HEK293T (cell line): ENCODE measurements around the gene DDX19B.

Source experiments
- BHLHE40 ChIP-seq: fragments of 450-650 bp; IDR thresholded peaks from 2 replicates; pipeline ENCODE4 v1.6.1; 2016; ENCODE audit warnings: mild to moderate bottlenecking, moderate library complexity, borderline replicate concordance
- ELF4 ChIP-seq: fragments of 450-650 bp; IDR thresholded peaks from 2 replicates; pipeline ENCODE4 v1.6.1; 2017; ENCODE audit warnings: antibody characterized with exemption
- FOXK2 ChIP-seq: fragments of 450-650 bp; IDR thresholded peaks from 2 replicates; pipeline ENCODE4 v1.6.1; 2016; ENCODE audit warnings: mild to moderate bottlenecking
- NFRKB ChIP-seq: fragments of 450-650 bp; IDR thresholded peaks from 2 replicates; pipeline ENCODE4 v1.6.1; 2016; ENCODE audit warnings: mild to moderate bottlenecking, moderate library complexity
- SP1 ChIP-seq: fragments of 450-650 bp; IDR thresholded peaks from 2 replicates; pipeline ENCODE4 v1.6.1; 2017
- SUZ12 ChIP-seq: fragments of 450-650 bp; IDR thresholded peaks from 2 replicates; pipeline ENCODE4 v1.6.1; 2016; ENCODE audit warnings: mild to moderate bottlenecking

- TF ChIP-seq FOXK2 (no peak), SUZ12 (no peak), SP1 (no peak), NFRKB (no peak), BHLHE40 (no peak), ELF4 (no peak; the same call in none of the 2 replicates)
These were observed 82.1 kb downstream of the DDX19B start for GRCh38 chr16:70380919-70381603.
